Mucosa of stomach (tissue), 1 donor: ENCODE measurements around the gene CLMP.
A peak's percentile ranks its signal among the peaks of the same experiment; 100 is the strongest.
"Not testable (repeated sequence)": the region's sequence is repeated elsewhere in the genome, so short reads cannot be mapped to it uniquely, and the experiment has no call there.

ENCODE experiments used
- H3K27me3 ChIP-seq: one replicate; pipeline ENCODE4 v1.7.0; 2013; ENCODE audit warnings: mild to moderate bottlenecking, low read length; ENCODE audit not compliant: control insufficient read depth, insufficient read depth
- H3K36me3 ChIP-seq: one replicate; pipeline ENCODE4 v1.7.0; 2013; ENCODE audit warnings: low read length; ENCODE audit not compliant: control insufficient read depth, insufficient read depth
- H3K4me1 ChIP-seq: one replicate; pipeline ENCODE4 v1.7.0; 2013; ENCODE audit warnings: mild to moderate bottlenecking, low read length; ENCODE audit not compliant: control insufficient read depth, insufficient read depth
- H3K4me3 ChIP-seq: one replicate; pipeline ENCODE4 v1.7.0; 2013; ENCODE audit warnings: low read length
- H3K9ac ChIP-seq: one replicate; pipeline ENCODE4 v1.7.0; 2013; ENCODE audit warnings: mild to moderate bottlenecking, low read length, moderate library complexity
- H3K9me3 ChIP-seq: one replicate; pipeline ENCODE4 v1.7.0; 2013; ENCODE audit warnings: mild to moderate bottlenecking, low read length, moderate library complexity; ENCODE audit not compliant: control insufficient read depth
- donor health status: Pancreatic carcinoma.

The CLMP gene

GRCh38 chr11:123062158-123062891 is 132.7 kb downstream of the CLMP start:
- Histone ChIP-seq H3K4me3 (peak overlapping the region; percentile 52), H3K9ac (peak overlapping the region; percentile 99), H3K36me3 (peaks cover 10% of the 10 kb centered on the region), H3K9me3 (no peaks in the 10 kb centered on the region), H3K4me1 (peaks cover 18% of the 10 kb centered on the region), H3K27me3 (no peaks in the 10 kb centered on the region)

GRCh38 chr11:123061403-123062157 is 133.5 kb downstream of the CLMP start, which contains the start of gene HSPA8:
TSS of gene HSPA8 (minus strand) at chr11:123062136. CDS start at chr11:123061324, 812 bp downstream.
- Histone ChIP-seq H3K9ac (peak within 1 kb of the TSS; percentile 99), H3K4me1 (peaks cover 18% of the 10 kb centered on the region), H3K9me3 (no peaks in the 10 kb centered on the region), H3K4me3 (peak within 1 kb of the TSS; percentile 65), H3K27me3 (no peaks in the 10 kb centered on the region), H3K36me3 (peaks cover 10% of the 10 kb centered on the region)

DNA sequence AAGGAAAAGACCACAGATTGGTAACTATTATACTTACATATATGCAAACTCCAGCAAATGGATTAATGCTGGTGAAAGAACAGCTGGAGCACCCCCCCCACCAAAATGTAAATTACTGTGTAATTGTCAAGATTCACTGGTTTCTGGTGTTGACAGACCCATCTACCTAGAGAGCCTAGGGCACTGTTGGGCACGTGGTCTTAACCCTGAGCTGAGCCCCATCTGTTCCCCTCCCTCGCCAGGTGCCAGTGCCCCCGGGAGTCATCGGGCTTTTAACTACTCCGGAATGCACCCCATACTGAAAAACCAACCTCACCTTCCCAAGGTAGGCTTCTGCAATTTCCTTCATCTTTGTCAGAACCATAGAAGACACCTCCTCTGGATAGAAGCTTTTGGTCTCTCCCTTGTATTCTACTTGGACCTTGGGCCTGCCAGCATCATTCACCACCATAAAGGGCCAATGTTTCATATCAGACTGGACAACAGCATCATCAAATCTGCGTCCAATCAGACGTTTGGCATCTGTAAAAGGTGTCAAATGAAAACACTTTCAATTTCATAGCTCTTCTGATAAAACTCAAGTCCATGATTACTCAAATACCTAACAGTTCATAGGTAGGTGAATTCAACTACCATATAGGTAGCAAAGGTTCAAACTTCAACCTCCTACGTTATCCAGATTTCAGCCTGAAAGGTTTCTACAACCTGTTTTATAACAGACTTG is 134.6 kb downstream of the CLMP start:
- Histone ChIP-seq H3K4me1 (peaks cover 18% of the 10 kb centered on the region), H3K9me3 (no peaks in the 10 kb centered on the region), H3K27me3 (no peaks in the 10 kb centered on the region), H3K36me3 (peaks cover 10% of the 10 kb centered on the region), H3K9ac (peak overlapping the region; percentile 71), H3K4me3 (peak overlapping the region; percentile 65)

DNA sequence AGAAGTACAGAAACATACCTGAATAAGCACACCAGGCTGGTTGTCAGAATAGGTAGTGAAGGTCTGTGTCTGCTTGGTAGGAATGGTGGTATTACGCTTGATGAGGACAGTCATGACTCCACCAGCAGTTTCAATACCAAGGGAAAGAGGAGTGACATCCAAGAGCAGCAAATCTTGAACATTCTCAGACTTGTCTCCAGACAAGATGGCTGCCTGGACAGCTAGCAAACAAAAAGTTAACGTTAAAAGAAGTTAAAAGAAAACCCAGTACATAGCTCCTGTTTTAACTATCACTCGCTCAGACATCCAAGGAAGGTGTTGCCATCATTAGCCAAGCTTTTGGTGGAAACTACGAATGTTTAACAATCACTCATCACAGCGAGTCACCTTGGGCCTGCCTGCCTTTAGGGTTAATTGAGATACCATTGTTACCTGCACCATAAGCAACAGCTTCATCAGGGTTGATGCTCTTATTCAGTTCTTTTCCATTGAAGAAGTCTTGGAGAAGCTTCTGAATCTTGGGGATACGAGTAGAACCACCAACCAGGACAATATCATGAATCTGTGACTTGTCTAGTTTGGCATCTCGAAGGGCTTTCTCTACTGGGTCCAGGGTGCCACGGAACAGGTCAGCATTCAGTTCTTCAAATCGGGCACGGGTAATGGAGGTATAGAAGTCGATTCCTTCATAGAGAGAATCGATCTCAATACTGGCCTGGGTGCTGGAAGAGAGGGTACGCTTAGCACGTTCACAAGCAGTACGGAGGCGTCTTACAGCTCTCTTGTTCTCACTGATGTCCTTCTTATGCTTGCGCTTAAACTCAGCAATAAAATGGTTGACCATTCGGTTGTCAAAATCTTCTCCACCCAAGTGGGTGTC is 135.8 kb downstream of the CLMP start:
- H3K27me3 ChIP-seq, H3K9me3 ChIP-seq, H3K4me3 ChIP-seq: not testable (repeated sequence)
- peaks cover 10% of the 10 kb centered on the region for H3K36me3 ChIP-seq
- peak overlapping the region; percentile 2 for H3K9ac ChIP-seq
- H3K4me1 ChIP-seq = peaks cover 18% of the 10 kb centered on the region

GRCh38 chr11:123057661-123058305 is 137.3 kb downstream of the CLMP start:
- no peak overlapping the region for H3K9ac ChIP-seq
- peaks cover 8% of the 10 kb centered on the region for H3K4me1 ChIP-seq
- no peaks in the 10 kb centered on the region for H3K9me3 ChIP-seq
- no peaks in the 10 kb centered on the region for H3K27me3 ChIP-seq
- no peak overlapping the region for H3K4me3 ChIP-seq
- H3K36me3 ChIP-seq = peaks cover 10% of the 10 kb centered on the region

DNA sequence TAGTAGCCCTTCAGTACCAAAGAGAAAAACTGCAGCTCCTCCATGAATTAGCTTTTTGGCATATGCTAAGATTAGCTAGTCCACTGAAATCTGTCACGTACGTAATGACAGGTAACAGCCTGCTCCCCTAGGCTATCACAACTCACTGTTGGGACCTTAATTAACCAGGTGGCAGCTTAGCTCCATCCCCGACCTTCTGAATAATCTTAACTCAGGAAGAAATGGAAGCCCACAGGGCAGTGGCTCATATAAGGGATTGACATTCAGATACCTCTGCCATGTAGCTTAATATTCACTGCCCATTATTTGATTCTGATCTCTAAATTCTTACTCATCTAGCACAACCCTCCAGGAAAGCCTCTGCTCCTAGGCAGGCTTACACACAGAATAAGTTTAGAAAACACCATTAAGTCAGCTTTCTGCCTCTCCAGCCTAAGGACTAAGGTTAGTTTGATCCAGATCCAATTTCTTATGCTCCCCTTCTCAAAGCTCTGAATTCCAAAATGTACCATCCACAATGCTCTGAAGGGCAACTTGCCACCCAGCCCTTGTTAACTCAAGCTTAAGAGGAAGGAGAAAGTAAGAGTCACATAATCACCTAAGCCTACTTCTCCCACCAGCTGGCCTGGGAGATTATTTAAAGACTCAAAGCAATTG is 138.1 kb downstream of the CLMP start:
- peaks cover 8% of the 10 kb centered on the region for H3K4me1 ChIP-seq
- no peak overlapping the region for H3K4me3 ChIP-seq
- H3K9ac ChIP-seq = no peak overlapping the region
- no peaks in the 10 kb centered on the region for H3K27me3 ChIP-seq
- H3K9me3 ChIP-seq = no peaks in the 10 kb centered on the region
- peaks cover 10% of the 10 kb centered on the region for H3K36me3 ChIP-seq

DNA sequence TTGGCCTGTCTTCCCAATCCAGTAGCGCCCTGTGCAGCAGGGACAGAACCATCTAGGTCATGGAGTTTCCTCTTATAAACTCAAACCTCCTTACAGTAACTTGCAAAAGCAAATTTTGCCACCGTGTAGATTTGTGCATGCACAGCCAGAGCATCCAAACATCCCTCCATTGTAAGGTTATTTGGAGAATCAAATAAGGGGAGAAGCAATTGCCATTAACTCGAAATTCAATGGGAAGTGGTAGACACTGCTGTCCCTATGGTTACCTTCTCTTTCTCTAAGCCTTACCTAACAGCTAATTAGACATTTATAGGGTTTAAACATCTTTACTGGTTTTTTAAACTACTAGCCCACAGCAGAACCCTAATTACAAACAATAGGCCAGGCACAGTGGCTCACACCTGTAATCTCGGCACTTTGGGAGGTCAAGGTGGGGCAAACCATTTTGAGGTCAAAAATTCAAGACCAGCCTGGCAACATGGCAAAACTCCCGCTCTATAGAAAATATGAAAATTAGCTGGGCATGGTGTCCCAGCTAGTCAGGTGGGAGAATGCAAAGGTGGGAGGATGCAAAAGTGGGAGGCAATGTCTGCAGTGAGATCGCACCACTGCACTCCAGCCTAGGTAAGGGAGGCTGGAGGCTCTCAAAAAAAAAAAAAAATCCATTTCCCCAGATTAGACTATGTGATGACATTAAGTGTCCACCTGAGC is 139.7 kb downstream of the CLMP start:
- Histone ChIP-seq H3K9me3 (no peaks in the 10 kb centered on the region), H3K36me3 (peaks cover 10% of the 10 kb centered on the region), H3K4me1 (peaks cover 8% of the 10 kb centered on the region), H3K27me3 (no peaks in the 10 kb centered on the region), H3K4me3 (no peak overlapping the region), H3K9ac (no peak overlapping the region)

- Histone ChIP-seq H3K9ac (no peak overlapping the region), H3K9me3 (no peaks in the 10 kb centered on the region), H3K4me3 (no peak overlapping the region), H3K27me3 (no peaks in the 10 kb centered on the region), H3K4me1 (peaks cover 8% of the 10 kb centered on the region), H3K36me3 (peaks cover 10% of the 10 kb centered on the region)
Observed at GRCh38 chr11:123054301-123055065, 140.6 kb downstream of the CLMP start.

- Histone ChIP-seq H3K27me3 (no peaks in the 10 kb centered on the region), H3K4me1 (no peaks in the 10 kb centered on the region), H3K36me3 (no peaks in the 10 kb centered on the region), H3K9ac (no peak overlapping the region), H3K4me3 (no peak overlapping the region), H3K9me3 (no peaks in the 10 kb centered on the region)
Observed at GRCh38 chr11:123052901-123053721, 141.9 kb downstream of the CLMP start.
